SK-N-SH treated with all-trans-retinoic acid at 6 μM for 48 hours (cell line): ENCODE data around the gene DDOST.

ENCODE experiments used
- ATAC-seq: fragments of 200-7000 bp; cut with Tn5 transposase; 3 replicates; pipeline ENCODE4 v1.9.1; 2020; ENCODE audit warnings: mild to moderate bottlenecking, moderate library complexity
- ARNTL ChIP-seq: fragments of 450-650 bp; formaldehyde crosslinking; IDR thresholded peaks from 2 replicates; pipeline ENCODE4 v1.5.0; 2020; ENCODE audit warnings: low read depth, mild to moderate bottlenecking, moderate library complexity, borderline replicate concordance
- BACH2 ChIP-seq: fragments of 250-450 bp; sonication (Bioruptor Pico); IDR thresholded peaks from 2 replicates; pipeline ENCODE4 v1.9.0; 2021; ENCODE audit warnings: mild to moderate bottlenecking, borderline replicate concordance
- CREB5 ChIP-seq: fragments of 250-450 bp; sonication (Bioruptor Pico); IDR thresholded peaks from 2 replicates; pipeline ENCODE4 v1.5.1; 2020; ENCODE audit warnings: low read depth, mild to moderate bottlenecking, moderate library complexity
- CSDC2 ChIP-seq: fragments of 250-450 bp; sonication (Bioruptor Pico); IDR thresholded peaks from 2 replicates; pipeline ENCODE4 v1.5.0; 2020; ENCODE audit warnings: mild to moderate bottlenecking, moderate library complexity
- CSRNP3 ChIP-seq: fragments of 250-450 bp; sonication (Bioruptor Pico); IDR thresholded peaks from 2 replicates; pipeline ENCODE4 v1.5.1; 2021; ENCODE audit warnings: mild to moderate bottlenecking, moderate library complexity
- ESRRG ChIP-seq: fragments of 250-450 bp; sonication (Bioruptor Pico); IDR thresholded peaks from 2 replicates; pipeline ENCODE4 v1.6.1; 2021; ENCODE audit warnings: mild to moderate bottlenecking
- GLIS3 ChIP-seq: fragments of 250-450 bp; sonication (Bioruptor Pico); IDR thresholded peaks from 2 replicates; pipeline ENCODE4 v1.5.0; 2020; ENCODE audit warnings: mild to moderate bottlenecking, moderate library complexity
- ISL1 ChIP-seq: fragments of 250-450 bp; sonication (Bioruptor Pico); IDR thresholded peaks from 2 replicates; pipeline ENCODE4 v2.1.2; 2022; ENCODE audit warnings: mild to moderate bottlenecking, moderate library complexity
- OSR1 ChIP-seq: fragments of 250-450 bp; sonication (Bioruptor Pico); IDR thresholded peaks from 2 replicates; pipeline ENCODE4 v1.8.0; 2022; ENCODE audit warnings: moderate library complexity, mild to moderate bottlenecking, inconsistent platforms
- PPARA ChIP-seq: fragments of 250-450 bp; sonication (Bioruptor Pico); IDR thresholded peaks from 2 replicates; pipeline ENCODE4 v1.5.0; 2020; ENCODE audit warnings: mild to moderate bottlenecking, borderline replicate concordance
- RARB ChIP-seq: fragments of 250-450 bp; sonication (Bioruptor Pico); IDR thresholded peaks from 2 replicates; pipeline ENCODE4 v1.8.0; 2021; ENCODE audit warnings: mild to moderate bottlenecking, moderate library complexity
- SNAI2 ChIP-seq: fragments of 250-450 bp; sonication (Bioruptor Pico); IDR thresholded peaks from 2 replicates; pipeline ENCODE4 v1.5.0; 2020; ENCODE audit warnings: mild to moderate bottlenecking, moderate library complexity
- TSHZ2 ChIP-seq: fragments of 250-450 bp; sonication (Bioruptor Pico); IDR thresholded peaks from 2 replicates; pipeline ENCODE4 v1.5.0; 2020; ENCODE audit warnings: mild to moderate bottlenecking, moderate library complexity
- ZC3H10 ChIP-seq: fragments of 250-450 bp; sonication (Bioruptor Pico); IDR thresholded peaks from 2 replicates; pipeline ENCODE4 v1.5.1; 2021; ENCODE audit warnings: mild to moderate bottlenecking, moderate library complexity
- ZNF70 ChIP-seq: fragments of 450-650 bp; formaldehyde crosslinking; IDR thresholded peaks from 2 replicates; pipeline ENCODE4 v1.5.0; 2020; ENCODE audit warnings: mild to moderate bottlenecking, moderate library complexity
- ZNF8 ChIP-seq: fragments of 450-650 bp; formaldehyde crosslinking; IDR thresholded peaks from 2 replicates; pipeline ENCODE4 v1.5.0; 2020; ENCODE audit warnings: mild to moderate bottlenecking, moderate library complexity
- TF ChIP-seq, protein P1 (sequence below): fragments of 250-450 bp; sonication (Bioruptor Pico); IDR thresholded peaks from 2 replicates; pipeline ENCODE4 v1.8.0; 2021; ENCODE audit warnings: low read depth, mild to moderate bottlenecking, moderate library complexity, borderline replicate concordance

The DDOST gene

DNA sequence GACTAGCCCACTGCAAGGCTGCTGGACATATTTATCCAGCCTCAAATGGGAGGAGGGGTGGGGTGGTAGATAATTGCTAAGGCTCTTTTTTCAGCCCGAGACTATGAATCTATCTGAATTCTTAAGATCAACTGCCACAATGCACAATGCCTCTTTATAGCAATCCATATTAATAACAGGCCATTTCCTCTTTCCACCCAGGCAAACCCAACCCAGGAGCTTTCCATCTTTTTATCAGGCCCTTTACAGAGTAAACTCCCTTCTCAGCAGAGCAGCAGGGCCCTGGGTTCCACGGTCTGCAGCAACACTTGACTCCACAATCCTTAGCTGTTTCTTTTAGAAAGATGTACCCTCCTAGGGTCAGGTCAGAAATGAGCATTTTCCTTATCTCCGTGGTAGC, 806 bp downstream of the DDOST start:
- TF ChIP-seq SNAI2 (CRISPR knock-in tag): no peak
- TF ChIP-seq ZC3H10 (CRISPR knock-in tag): no peak
- TF ChIP-seq RARB (CRISPR knock-in tag): no peak
- no peak for TF ChIP-seq CSDC2 (CRISPR knock-in tag)
- TF ChIP-seq CREB5 (CRISPR knock-in tag): no peak
- no peak for TF ChIP-seq ZNF8 (CRISPR knock-in tag)
- no peak for TF ChIP-seq ZNF70 (CRISPR knock-in tag)

DNA sequence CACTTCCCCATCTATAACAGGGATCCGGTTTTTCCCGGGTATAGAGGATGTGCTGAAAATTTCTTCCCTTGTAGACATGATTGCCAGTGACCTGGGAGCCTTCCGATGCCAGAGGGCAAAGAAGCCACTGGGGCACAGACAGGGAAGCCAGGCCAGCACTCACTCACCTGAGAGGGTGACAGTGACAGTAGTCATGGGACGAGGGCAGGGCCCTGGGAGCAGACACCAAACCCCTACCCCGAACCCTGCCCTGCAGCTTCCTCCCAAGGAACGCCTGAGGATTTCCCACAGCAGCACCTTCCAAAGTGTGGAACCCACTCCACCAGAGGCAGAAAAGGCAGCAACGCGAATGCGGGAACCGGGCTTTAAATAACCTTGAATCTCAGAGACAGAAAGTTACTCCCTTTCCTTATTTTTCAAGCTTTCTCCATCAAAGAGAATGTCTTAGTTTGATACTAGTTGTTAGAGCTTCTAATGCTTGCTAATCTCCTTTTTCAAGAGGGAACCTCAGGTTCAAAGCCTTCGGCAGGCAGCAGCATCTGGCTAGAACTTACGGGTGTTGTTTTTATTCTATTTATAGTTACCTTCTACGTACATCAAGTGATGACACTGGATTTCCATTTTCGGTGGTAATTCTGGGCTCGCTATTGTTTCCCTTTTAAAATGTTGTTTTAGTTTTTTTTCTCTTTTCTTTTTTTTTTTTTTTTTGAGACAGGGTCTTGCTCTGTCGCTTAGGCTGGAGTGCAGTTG, 2.8 kb downstream of the DDOST start:
- no peak for TF ChIP-seq ARNTL (CRISPR knock-in tag)
- no peak for TF ChIP-seq CREB5 (CRISPR knock-in tag)
- no peak for TF ChIP-seq ESRRG
- no peak for TF ChIP-seq OSR1 (CRISPR knock-in tag)
- TF ChIP-seq ZNF70 (CRISPR knock-in tag): no peak
- TF ChIP-seq RARB (CRISPR knock-in tag): no peak
- TF ChIP-seq, protein P1, sequence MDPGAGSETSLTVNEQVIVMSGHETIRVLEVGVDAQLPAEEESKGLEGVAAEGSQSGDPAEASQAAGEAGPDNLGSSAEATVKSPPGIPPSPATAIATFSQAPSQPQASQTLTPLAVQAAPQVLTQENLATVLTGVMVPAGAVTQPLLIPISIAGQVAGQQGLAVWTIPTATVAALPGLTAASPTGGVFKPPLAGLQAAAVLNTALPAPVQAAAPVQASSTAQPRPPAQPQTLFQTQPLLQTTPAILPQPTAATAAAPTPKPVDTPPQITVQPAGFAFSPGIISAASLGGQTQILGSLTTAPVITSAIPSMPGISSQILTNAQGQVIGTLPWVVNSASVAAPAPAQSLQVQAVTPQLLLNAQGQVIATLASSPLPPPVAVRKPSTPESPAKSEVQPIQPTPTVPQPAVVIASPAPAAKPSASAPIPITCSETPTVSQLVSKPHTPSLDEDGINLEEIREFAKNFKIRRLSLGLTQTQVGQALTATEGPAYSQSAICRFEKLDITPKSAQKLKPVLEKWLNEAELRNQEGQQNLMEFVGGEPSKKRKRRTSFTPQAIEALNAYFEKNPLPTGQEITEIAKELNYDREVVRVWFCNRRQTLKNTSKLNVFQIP (CRISPR knock-in tag): no peak
- no peak for TF ChIP-seq TSHZ2 (CRISPR knock-in tag)
- no peak for TF ChIP-seq GLIS3 (CRISPR knock-in tag)
- no peak for TF ChIP-seq BACH2 (CRISPR knock-in tag)
- no peak for TF ChIP-seq SNAI2 (CRISPR knock-in tag)
- no peak for TF ChIP-seq ZNF8 (CRISPR knock-in tag)
- TF ChIP-seq PPARA (CRISPR knock-in tag): no peak
- no peak for TF ChIP-seq ZC3H10 (CRISPR knock-in tag)
- no peak for TF ChIP-seq CSRNP3 (CRISPR knock-in tag)
- ATAC-seq: no peak

More for the DNA sequence above, 806 bp downstream of the DDOST start:
- no peak for ATAC-seq

- no peak for ATAC-seq
Measured at GRCh38 chr1:20657024-20657423, 4.1 kb downstream of the DDOST start.

GRCh38 chr1:20654104-20654690, 7.0 kb downstream of the DDOST start:
- ATAC-seq: no peak
- TF ChIP-seq RARB (CRISPR knock-in tag): no peak
- TF ChIP-seq, all 23 proteins: peak for 0

More at GRCh38 chr1:20657024-20657423, 4.1 kb downstream of the DDOST start:
- no peak for TF ChIP-seq ISL1 (CRISPR knock-in tag)
- TF ChIP-seq OSR1 (CRISPR knock-in tag): no peak
- TF ChIP-seq, all 23 proteins: peak for 0
